Esophagus squamous epithelium (tissue), 5 donors: Measurements from ENCODE around the gene NUDT1. TPM values are rescaled to one million over a fixed set of nuclear protein-coding genes. Genes with fewer than 3 reads are reported as not detected.

Experiments used
- DNase-seq: peaks from one replicate; lab custom pipeline; 2025; lab: John Stamatoyannopoulos, UW
- H3K27ac ChIP-seq, 4 donors: fragments of 200-600 bp; sonication (generic); one replicate each; pipeline ENCODE4 v1.5.1; 2016 to 2019; ENCODE audit warnings: mild to moderate bottlenecking in 1 of 4
- H3K27me3 ChIP-seq, 4 donors: fragments of 200-600 bp; sonication (generic); 1 replicate in 3 of 4; 2 replicates in 1 of 4; pipeline versions ENCODE4 v1.5.1 to v1.6.0; 2017 to 2021; ENCODE audit warnings: antibody characterized with exemption in 1 of 4
- H3K36me3 ChIP-seq, 3 donors: fragments of 200-600 bp; sonication (generic); one replicate each; pipeline ENCODE4 v1.5.1; 2016 to 2019
- H3K4me1 ChIP-seq, 3 donors: fragments of 200-600 bp; sonication (generic); one replicate each; pipeline ENCODE4 v1.5.1; 2017 to 2019
- H3K4me3 ChIP-seq, 4 donors: fragments of 200-600 bp; sonication (generic); 1 replicate in 3 of 4; 2 replicates in 1 of 4; pipeline ENCODE4 v1.5.1; 2016 to 2019; ENCODE audit warnings: mild to moderate bottlenecking in 2 of 4, moderate library complexity in 1 of 4
- H3K9me3 ChIP-seq, 3 donors: fragments of 200-600 bp; sonication (generic); one replicate each; pipeline ENCODE4 v1.5.1; 2016 to 2019
- CTCF ChIP-seq, 6 experiments: fragments of 450-650 bp in 4 of 6; fragments of 200-600 bp in 2 of 6; sonication (generic) in 2 of 6; IDR thresholded peaks; one replicate each; pipeline ENCODE4 v1.5.1; 2016 to 2019; ENCODE audit warnings: antibody characterized with exemption in 6 of 6, mild to moderate bottlenecking in 4 of 6, moderate library complexity in 4 of 6
- POLR2A ChIP-seq, 4 donors: fragments of 450-650 bp; IDR thresholded peaks; one replicate each; pipeline ENCODE4 v1.6.1; 2017; ENCODE audit warnings: antibody characterized with exemption in 4 of 4, mild to moderate bottlenecking in 4 of 4, moderate library complexity in 3 of 4
- WGBS, 2 donors: methylation state at CpG; one replicate each; pipeline ENCODE4 v1.1.5; 2018; 5-methylcytosine and 5-hydroxymethylcytosine counted together
- intact Hi-C: fragments of 100-400 bp; cut with DNase I; formaldehyde crosslinking; loops from one replicate; pipeline ENCODE4 v1.15.0; 2022
- total RNA-seq, 4 donors: library from RNA; depleted of rRNA; stranded (reverse); fragments of >200 nt; gene quantifications; one replicate each; pipeline ENCODE4 v1.1.0, GENCODE V29; 2016
- donor health status: DM: yes; HTN: yes; CAD: no.

The NUDT1 gene
- total RNA-seq, 4 donors from 2014 or later, result 16.3 to 51.7 (median 28.2) TPM

GRCh38 chr7:2220954-2221353 lies 21.1 kb upstream of the NUDT1 start:
- H3K4me3 ChIP-seq, result no peak overlapping the region
- H3K27ac ChIP-seq, result no peak overlapping the region
- WGBS, 2 donors, result 88 to 95% methylated on average over 4 to 10 of the region's 17 CpGs
- H3K9me3 ChIP-seq, result no peaks in the 10 kb centered on the region
- H3K36me3 ChIP-seq, result peaks cover 11 to 99% (median 23%) of the 10 kb centered on the region in 3 donors
- intact Hi-C loops, result no loop called here
- peaks cover 0 to 22% (median 12%) of the 10 kb centered on the region in 3 donors for H3K4me1 ChIP-seq
- no peaks in the 10 kb centered on the region for H3K27me3 ChIP-seq
- no peak for DNase-seq
- TF ChIP-seq POLR2A (IDR thresholded peaks at IDR 0.05), result no peak
- TF ChIP-seq CTCF (IDR thresholded peaks at IDR 0.05), result no peak

- peaks cover 10 to 99% (median 14%) of the 10 kb centered on the region in 3 donors for H3K36me3 ChIP-seq
- WGBS, 2 donors, result 92 to 97% methylated on average over 6 to 7 of the region's 22 CpGs
- intact Hi-C loops, result no loop called here
These were observed 19.5 kb upstream of the NUDT1 start for GRCh38 chr7:2222516-2222915.

DNA sequence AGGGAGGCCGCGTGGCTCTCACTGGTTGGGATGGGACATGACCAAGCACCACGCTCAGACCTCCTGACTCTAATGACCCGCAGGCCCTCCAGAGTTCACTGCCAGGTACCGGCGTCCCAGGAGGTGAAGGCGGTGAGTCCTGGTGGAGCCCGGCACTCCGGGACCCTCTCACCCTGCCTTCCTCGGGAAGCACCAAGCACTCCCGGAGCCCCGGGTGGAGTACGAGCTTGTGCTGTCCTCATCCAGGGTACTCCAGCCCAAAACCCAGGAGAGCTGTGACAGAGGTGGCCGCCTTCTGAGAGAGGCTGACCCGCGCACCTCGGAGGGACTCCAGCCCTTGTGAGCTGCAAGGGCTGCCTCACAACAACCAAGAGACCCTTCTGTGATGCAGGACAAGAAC lies 18.7 kb upstream of the NUDT1 start:
- TF ChIP-seq CTCF (IDR thresholded peaks at IDR 0.05) (no peak), POLR2A (IDR thresholded peaks at IDR 0.05) (no peak)
- Histone ChIP-seq H3K4me3 (no peak overlapping the region), H3K4me1 (peaks cover 0 to 24% (median 12%) of the 10 kb centered on the region in 3 donors), H3K27ac (no peak overlapping the region), H3K36me3 (peaks cover 10 to 99% (median 12%) of the 10 kb centered on the region in 3 donors), H3K27me3 (no peaks in the 10 kb centered on the region), H3K9me3 (no peaks in the 10 kb centered on the region)
- 100% methylated on average over 3 of the region's 17 CpGs; no CpG with 5 or more reads in 1 of the 2 donors for WGBS, 2 donors
- DNase-seq, result no peak
- intact Hi-C loops, result no loop called here

More at GRCh38 chr7:2222516-2222915, 19.5 kb upstream of the NUDT1 start:
- H3K27ac ChIP-seq, result no peak overlapping the region
- no peak overlapping the region for H3K4me3 ChIP-seq
- peaks cover 0 to 24% (median 12%) of the 10 kb centered on the region in 3 donors for H3K4me1 ChIP-seq
- no peaks in the 10 kb centered on the region for H3K27me3 ChIP-seq
- no peak for DNase-seq
- TF ChIP-seq CTCF (IDR thresholded peaks at IDR 0.05), result no peak
- TF ChIP-seq POLR2A (IDR thresholded peaks at IDR 0.05), result no peak
- no peaks in the 10 kb centered on the region for H3K9me3 ChIP-seq

GRCh38 chr7:2224491-2224928 lies 17.5 kb upstream of the NUDT1 start:
- WGBS, 2 donors, result 91 to 94% methylated on average over 5 to 11 of the region's 13 CpGs
- Histone ChIP-seq H3K36me3 (peaks cover 10 to 100% (median 12%) of the 10 kb centered on the region in 3 donors), H3K27me3 (no peaks in the 10 kb centered on the region), H3K9me3 (no peaks in the 10 kb centered on the region), H3K4me1 (peaks cover 0 to 24% (median 12%) of the 10 kb centered on the region in 3 donors), H3K27ac (peak overlapping the region in 3 of 4 donors; percentile 51 to 81 (median 70)), H3K4me3 (no peak overlapping the region)
- intact Hi-C loops, result no loop called here
- no peak for TF ChIP-seq POLR2A (IDR thresholded peaks at IDR 0.05)
- no peak for TF ChIP-seq CTCF (IDR thresholded peaks at IDR 0.05)
- DNase-seq, result no peak

- H3K36me3 ChIP-seq, result peaks cover 10 to 100% (median 12%) of the 10 kb centered on the region in 3 donors
- DNase-seq, result no peak
- 33 to 50% methylated on average over 1 of the region's 4 CpGs for WGBS, 2 donors
- TF ChIP-seq CTCF (IDR thresholded peaks at IDR 0.05) (no peak), POLR2A (IDR thresholded peaks at IDR 0.05) (no peak)
- no peaks in the 10 kb centered on the region for H3K9me3 ChIP-seq
- intact Hi-C loops, result no loop called here
- no peak overlapping the region for H3K4me3 ChIP-seq
- no peaks in the 10 kb centered on the region for H3K27me3 ChIP-seq
- peak overlapping the region; percentile 51 to 81 (median 66) for H3K27ac ChIP-seq
- H3K4me1 ChIP-seq, result peaks cover 0 to 28% (median 12%) of the 10 kb centered on the region in 3 donors
These were observed 17.1 kb upstream of the NUDT1 start for GRCh38 chr7:2224934-2225333.
